Uterus (tissue), 2 donors: ENCODE data around the gene MYO16.

Experiments used
- CTCF ChIP-seq, 4 experiments: fragments of 200-600 bp in 2 of 4; fragments of 450-650 bp in 2 of 4; sonication (generic) in 2 of 4; IDR thresholded peaks; one replicate each; pipeline ENCODE4 v1.5.1; 2016 to 2019; ENCODE audit warnings: antibody characterized with exemption in 4 of 4, mild to moderate bottlenecking in 2 of 4, moderate library complexity in 1 of 4
- POLR2A ChIP-seq, 2 donors: fragments of 450-650 bp; IDR thresholded peaks; one replicate each; pipeline ENCODE4 v1.6.1; 2016; ENCODE audit warnings: antibody characterized with exemption in 2 of 2, mild to moderate bottlenecking in 1 of 2, moderate library complexity in 1 of 2

GRCh38 chr13:109253316-109253715 is 623.9 kb downstream of the MYO16 start:
- TF ChIP-seq CTCF (IDR thresholded peaks at IDR 0.05) (no peak), POLR2A (IDR thresholded peaks at IDR 0.05) (no peak)
